ENCODE results near the gene CARD9.

- TF ChIP-seq CTCF (IDR thresholded peaks at IDR 0.05), result no peak
- no peak for TF ChIP-seq POLR2A (IDR thresholded peaks at IDR 0.05)
Observed at GRCh38 chr9:136416914-136417313, 43.4 kb upstream of the CARD9 start.
